ENCODE measurements around the gene SEMA3C.
A peak's percentile ranks its signal among the peaks of the same experiment; 100 is the strongest.

Gene SEMA3C

GRCh38 chr7:80832006-80832405 lies 86.8 kb downstream of the SEMA3C start:
- peak; percentile 52; the same call in 1 of the 3 replicates for ATAC-seq (ENCODE audit: low read depth)

GRCh38 chr7:80830584-80831285 lies 88.1 kb downstream of the SEMA3C start:
- DNase-seq (ENCODE audit: low spot score) (no peak), ATAC-seq (ENCODE audit: low read depth) (peak; percentile 53)
- peaks cover 39% of the 10 kb centered on the region for H3K36me3 ChIP-seq (ENCODE audit: low read depth)
- H3K27ac ChIP-seq (ENCODE audit: poor library complexity, severe bottlenecking), result peak overlapping the region; percentile 0
- no peak overlapping the region for H3K4me3 ChIP-seq (ENCODE audit: severe bottlenecking)
- TF ChIP-seq CTCF (IDR thresholded peaks at IDR 0.05; ENCODE audit: poor library complexity, severe bottlenecking), result no peak
- peaks cover 62% of the 10 kb centered on the region for H3K4me1 ChIP-seq (ENCODE audit: insufficient read depth, poor library complexity, severe bottlenecking)
- H3K27me3 ChIP-seq (ENCODE audit: insufficient read depth, poor library complexity, severe bottlenecking), result no peaks in the 10 kb centered on the region
- no peaks in the 10 kb centered on the region for H3K9me3 ChIP-seq (ENCODE audit: severe bottlenecking)

More at GRCh38 chr7:80832006-80832405, 86.8 kb downstream of the SEMA3C start:
- DNase-seq (ENCODE audit: low spot score), result no peak
- no peak for TF ChIP-seq CTCF (IDR thresholded peaks at IDR 0.05; ENCODE audit: poor library complexity, severe bottlenecking)
- peaks cover 52% of the 10 kb centered on the region for H3K4me1 ChIP-seq (ENCODE audit: insufficient read depth, poor library complexity, severe bottlenecking)
- no peaks in the 10 kb centered on the region for H3K27me3 ChIP-seq (ENCODE audit: insufficient read depth, poor library complexity, severe bottlenecking)
- H3K36me3 ChIP-seq (ENCODE audit: low read depth), result peaks cover 26% of the 10 kb centered on the region
- H3K4me3 ChIP-seq (ENCODE audit: severe bottlenecking), result no peak overlapping the region
- H3K27ac ChIP-seq (ENCODE audit: poor library complexity, severe bottlenecking), result peak overlapping the region; percentile 0
- no peaks in the 10 kb centered on the region for H3K9me3 ChIP-seq (ENCODE audit: severe bottlenecking)

GRCh38 chr7:80830010-80830409 lies 88.8 kb downstream of the SEMA3C start:
- DNase-seq (ENCODE audit: low spot score) (no peak), ATAC-seq (ENCODE audit: low read depth) (no peak)
- TF ChIP-seq CTCF (IDR thresholded peaks at IDR 0.05; ENCODE audit: poor library complexity, severe bottlenecking), result no peak
- H3K27me3 ChIP-seq (ENCODE audit: insufficient read depth, poor library complexity, severe bottlenecking), result no peaks in the 10 kb centered on the region
- peaks cover 43% of the 10 kb centered on the region for H3K36me3 ChIP-seq (ENCODE audit: low read depth)
- no peak overlapping the region for H3K27ac ChIP-seq (ENCODE audit: poor library complexity, severe bottlenecking)
- no peak overlapping the region for H3K4me3 ChIP-seq (ENCODE audit: severe bottlenecking)
- H3K4me1 ChIP-seq (ENCODE audit: insufficient read depth, poor library complexity, severe bottlenecking), result peaks cover 62% of the 10 kb centered on the region
- no peaks in the 10 kb centered on the region for H3K9me3 ChIP-seq (ENCODE audit: severe bottlenecking)

- no peak for TF ChIP-seq CTCF (IDR thresholded peaks at IDR 0.05; ENCODE audit: poor library complexity, severe bottlenecking)
- Histone ChIP-seq H3K4me3 (ENCODE audit: severe bottlenecking) (no peak overlapping the region), H3K36me3 (ENCODE audit: low read depth) (peaks cover 48% of the 10 kb centered on the region), H3K4me1 (ENCODE audit: insufficient read depth, poor library complexity, severe bottlenecking) (peaks cover 62% of the 10 kb centered on the region), H3K27ac (ENCODE audit: poor library complexity, severe bottlenecking) (no peak overlapping the region), H3K27me3 (ENCODE audit: insufficient read depth, poor library complexity, severe bottlenecking) (no peaks in the 10 kb centered on the region), H3K9me3 (ENCODE audit: severe bottlenecking) (no peaks in the 10 kb centered on the region)
- no peak for DNase-seq (ENCODE audit: low spot score)
- no peak for ATAC-seq (ENCODE audit: low read depth)
Observed at GRCh38 chr7:80829527-80829926, 89.3 kb downstream of the SEMA3C start.

DNA sequence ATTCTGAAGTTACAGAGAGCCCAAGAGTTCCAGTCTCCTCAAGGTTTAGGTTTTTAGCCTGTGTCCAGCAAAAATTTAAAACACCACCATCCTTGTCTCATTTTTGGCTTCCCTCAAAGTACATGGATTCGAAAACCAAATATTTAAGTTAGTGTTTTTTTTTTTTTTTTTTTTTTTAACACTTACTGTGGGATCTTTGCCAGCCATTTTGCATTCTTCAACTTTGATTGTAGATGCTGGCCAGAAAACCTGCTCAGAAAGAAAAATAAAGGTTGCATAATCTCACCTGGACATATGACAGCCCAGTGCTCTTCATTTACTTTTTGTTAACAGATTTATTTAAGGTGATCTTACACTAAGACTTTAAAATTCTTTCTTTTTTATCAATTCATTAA lies 91.6 kb downstream of the SEMA3C start:
- Histone ChIP-seq H3K27me3 (ENCODE audit: insufficient read depth, poor library complexity, severe bottlenecking) (no peaks in the 10 kb centered on the region), H3K4me1 (ENCODE audit: insufficient read depth, poor library complexity, severe bottlenecking) (peaks cover 53% of the 10 kb centered on the region), H3K4me3 (ENCODE audit: severe bottlenecking) (no peak overlapping the region), H3K9me3 (ENCODE audit: severe bottlenecking) (no peaks in the 10 kb centered on the region), H3K36me3 (ENCODE audit: low read depth) (peaks cover 64% of the 10 kb centered on the region), H3K27ac (ENCODE audit: poor library complexity, severe bottlenecking) (peak overlapping the region; percentile 40)
- ATAC-seq (ENCODE audit: low read depth) (no peak), DNase-seq (ENCODE audit: low spot score) (no peak)
- no peak for TF ChIP-seq CTCF (IDR thresholded peaks at IDR 0.05; ENCODE audit: poor library complexity, severe bottlenecking)
